Iris pigment epithelial cell (primary cell): Measurements from ENCODE around the gene PACS2.
"Not testable (repeated sequence)": the region's sequence is repeated elsewhere in the genome, so short reads cannot be mapped to it uniquely, and the experiment has no call there.

ENCODE experiments used
- DNase-seq: peaks from one replicate; pipeline ENCODE4 v3.0.0-alpha.2; 2011; ENCODE audit warnings: low read depth

PACS2 gene

GRCh38 chr14:105351410-105351809, 36.9 kb downstream of the PACS2 start:
- no peak for DNase-seq

- peak; percentile 87 for DNase-seq
These were observed 37.6 kb downstream of the PACS2 start for GRCh38 chr14:105351920-105352851.

GRCh38 chr14:105353136-105353535, 38.6 kb downstream of the PACS2 start:
- DNase-seq, result no peak

DNA sequence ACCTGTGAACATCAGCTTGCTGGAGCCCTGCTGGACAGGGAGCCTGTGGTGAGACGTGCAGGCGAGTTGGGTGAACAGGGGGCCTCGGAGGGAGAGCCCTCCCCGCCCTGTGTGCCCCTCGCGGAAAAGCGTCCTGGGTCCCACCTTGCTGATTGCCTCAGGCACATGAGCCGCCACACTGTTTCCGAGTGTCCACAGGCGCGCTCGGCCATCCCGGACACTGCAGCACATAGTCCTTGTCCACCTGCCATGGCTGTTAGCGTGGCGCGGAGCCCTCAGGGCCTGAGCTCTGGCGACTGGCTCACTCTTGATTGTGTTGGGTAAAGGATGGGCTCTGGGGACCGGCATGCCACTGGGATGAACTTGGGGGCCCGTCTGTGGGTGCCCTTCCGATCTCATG, 40.0 kb downstream of the PACS2 start:
- DNase-seq, result no peak

GRCh38 chr14:105355049-105355575, 40.6 kb downstream of the PACS2 start:
- DNase-seq, result no peak

DNA sequence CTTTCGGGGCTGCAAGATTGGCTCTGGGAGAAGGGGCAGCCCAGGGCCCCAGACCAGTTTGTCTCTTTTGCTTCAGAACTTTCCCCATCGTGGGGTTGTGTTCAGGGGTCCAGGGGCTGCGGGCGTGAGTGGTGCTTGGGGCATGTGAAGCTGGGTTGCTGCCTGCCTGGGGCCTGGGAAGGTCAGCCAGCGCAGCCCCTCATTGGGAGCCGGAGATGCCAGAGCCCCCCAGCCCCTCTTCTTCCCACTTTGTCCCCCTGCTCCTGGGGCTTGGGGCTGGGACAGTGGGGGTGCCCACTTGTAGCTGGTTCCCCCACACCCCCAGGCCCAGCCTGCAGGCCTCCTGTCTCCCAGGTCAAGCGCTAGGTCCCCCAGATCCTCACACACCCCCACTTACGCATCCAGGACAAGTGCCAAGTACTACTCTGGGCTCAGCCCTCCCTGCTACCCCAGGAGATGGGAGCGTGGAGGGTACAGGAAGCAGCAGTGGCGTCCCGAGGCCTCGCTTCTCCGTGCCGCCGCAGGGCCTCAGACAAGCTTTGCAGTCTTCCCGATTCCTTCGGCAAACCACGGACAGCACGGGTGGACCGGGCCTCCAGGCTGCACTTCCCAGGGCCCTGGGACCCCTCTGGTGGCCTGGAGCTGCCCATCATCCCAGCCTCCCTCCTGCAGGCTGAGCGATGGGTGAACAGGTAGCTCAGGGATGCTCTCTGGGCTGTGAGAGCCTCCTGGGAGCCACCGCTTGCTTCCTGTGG, 41.5 kb downstream of the PACS2 start:
- no peak for DNase-seq

DNA sequence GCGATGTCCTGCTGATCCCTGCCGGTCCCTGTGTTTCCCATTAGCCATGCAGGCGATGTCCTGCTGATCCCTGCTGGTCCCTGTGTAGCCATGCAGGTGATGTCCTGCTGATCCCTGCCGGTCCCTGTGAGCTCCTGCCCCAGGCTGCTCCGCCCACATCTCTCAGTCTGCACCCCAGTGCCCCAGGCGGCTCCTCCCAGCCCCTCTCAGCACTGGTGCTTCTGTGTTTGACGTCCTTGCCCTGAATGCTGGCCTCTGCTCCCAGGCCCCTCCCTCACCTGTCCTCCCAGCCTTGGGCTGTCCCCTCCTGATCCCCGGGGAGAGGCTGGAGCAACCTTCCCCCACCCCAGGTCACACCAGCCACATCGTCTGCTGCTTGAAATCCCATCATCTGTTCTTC, 42.4 kb downstream of the PACS2 start:
- no peak for DNase-seq

DNA sequence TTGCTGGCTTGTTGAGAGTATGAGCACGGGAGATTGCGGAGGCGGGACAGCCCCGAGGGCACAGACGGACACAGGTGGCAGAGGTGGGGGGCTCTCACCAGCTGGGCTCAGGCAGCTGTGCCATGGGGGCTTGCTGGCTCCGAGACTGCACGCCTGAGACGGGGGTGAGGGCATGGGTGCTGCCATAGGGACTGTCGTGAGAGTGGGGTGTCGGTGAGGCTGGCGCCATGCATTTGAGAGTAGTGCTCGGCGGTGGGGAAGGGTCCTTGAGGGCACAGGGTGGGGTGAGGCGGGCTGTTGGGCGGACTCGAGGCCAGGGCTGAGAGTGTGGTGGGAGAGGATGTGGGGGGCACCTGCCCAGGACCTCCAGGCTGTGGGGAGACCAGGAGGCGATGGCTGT, 43.1 kb downstream of the PACS2 start:
- no peak for DNase-seq

- DNase-seq, result no peak
These were observed 43.7 kb downstream of the PACS2 start for GRCh38 chr14:105358140-105358846.

DNA sequence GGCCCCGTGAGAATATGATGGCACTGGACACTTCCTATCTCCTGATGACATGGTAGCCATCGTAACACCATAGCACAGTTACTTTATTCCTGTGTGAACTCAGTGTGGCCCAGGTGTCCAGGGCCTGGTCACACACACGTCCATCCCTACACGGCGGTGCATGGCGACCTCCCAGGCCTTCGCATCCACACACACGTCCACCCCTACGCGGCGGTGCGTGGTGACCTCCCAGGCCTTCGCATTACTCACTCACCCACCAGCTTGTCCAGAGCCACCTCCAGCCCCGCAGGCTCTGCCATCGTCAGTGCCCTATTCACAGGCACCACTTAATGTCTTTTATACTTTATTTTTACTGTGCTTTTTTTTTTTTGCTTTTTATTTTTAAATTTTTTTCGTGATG, 44.4 kb downstream of the PACS2 start:
- DNase-seq, result no peak

DNA sequence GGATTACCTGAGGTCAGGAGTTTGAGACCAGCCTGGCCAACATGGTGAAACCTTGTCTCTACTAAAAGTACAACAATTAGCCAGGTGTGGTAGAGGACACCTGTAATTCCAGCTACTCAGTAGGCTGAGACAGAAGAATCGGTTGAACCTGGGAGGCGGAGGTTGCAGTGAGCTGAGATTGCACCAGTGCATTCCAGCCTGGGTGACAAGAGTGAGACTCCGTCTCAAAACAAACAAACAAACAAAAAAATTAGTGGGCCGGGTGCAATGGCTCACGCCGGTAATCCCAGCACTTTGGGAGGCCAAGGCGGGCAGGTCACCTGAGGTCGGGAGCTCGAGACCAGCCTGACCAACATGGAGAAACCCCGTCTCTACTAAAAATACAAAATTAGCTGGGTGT, 46.9 kb downstream of the PACS2 start:
- DNase-seq, result not testable (repeated sequence)

DNA sequence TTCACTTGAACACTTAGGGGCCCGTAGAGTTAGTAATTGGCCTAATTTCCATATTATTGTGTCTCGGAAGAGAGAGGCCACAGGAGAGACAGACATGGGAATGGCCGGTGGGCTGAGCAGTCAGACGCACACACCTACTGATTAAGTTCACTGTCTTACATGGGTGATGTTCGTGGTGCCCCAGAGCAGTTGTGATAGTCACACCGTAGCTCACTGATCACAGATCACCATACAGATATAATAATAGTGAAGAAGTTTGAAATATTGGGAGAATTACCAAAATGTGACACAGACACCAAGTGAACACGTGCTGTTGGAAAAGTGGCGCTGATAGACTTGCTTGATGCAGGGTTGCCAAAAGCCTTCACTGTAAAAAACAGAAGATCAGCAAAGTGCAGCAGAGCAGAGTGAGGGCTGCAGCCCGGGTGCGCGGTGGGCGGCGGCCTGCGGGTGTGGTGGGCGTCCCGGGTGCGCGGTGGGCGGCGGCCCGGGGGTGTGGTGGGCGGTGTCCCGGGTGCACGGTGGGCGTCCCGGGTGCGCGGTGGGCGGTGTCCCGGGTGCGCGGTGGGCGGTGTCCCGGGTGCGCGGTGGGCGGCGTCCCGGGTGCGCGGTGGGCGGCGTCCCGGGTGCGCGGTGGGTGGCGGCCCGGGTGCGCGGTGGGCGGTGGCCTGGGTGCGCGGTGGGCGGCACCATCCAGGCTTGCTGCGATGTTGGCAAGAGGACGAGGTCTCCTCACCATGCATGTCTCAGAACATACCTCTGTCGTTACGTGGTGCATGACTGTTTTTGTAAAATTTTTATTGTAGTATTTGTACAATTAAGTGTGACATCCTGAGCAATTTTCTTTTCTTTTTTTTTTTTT, 49.5 kb downstream of the PACS2 start:
- peak; percentile 71 for DNase-seq

DNA sequence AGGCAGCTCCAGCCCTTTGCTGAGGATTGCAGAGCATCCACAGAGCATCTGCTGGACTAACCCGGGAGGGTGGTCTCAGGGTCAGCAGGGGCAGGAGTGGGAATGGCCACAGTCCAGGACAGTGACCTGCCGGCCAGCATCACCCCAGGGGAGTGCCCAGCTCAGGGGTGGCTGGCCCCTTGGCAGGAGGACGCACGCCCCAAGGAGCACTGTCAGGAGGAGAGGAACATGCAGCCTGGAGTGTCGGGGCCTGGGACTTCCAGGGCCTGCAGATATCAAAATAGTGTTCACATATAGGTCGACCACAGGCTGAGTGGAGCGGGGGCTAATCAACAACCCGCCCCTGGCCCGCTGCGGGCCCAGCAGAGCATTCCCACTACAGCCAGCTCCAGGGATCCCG, 50.6 kb downstream of the PACS2 start:
- no peak for DNase-seq

DNA sequence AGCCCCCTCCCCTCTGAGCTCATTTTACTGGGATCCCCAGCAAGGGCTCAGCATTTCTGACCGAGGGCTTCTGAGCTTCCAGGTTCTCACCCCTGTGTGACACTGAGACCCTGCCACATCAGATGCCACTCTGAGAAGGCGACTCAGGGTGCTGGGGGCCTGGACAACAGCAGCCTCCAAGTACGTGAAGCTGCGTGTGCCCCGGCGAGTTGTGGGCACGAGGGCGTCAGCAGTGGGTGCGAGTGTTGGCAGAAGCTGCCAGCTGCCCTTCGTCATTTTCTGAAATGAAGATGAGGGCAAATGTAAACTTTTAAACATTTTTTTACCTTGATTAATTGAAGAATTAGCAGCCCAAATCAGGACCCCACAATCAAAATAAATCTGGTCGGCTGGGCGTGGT, 51.1 kb downstream of the PACS2 start:
- DNase-seq, result no peak

- no peak for DNase-seq
These were observed 52.0 kb downstream of the PACS2 start for GRCh38 chr14:105366386-105367074.

DNA sequence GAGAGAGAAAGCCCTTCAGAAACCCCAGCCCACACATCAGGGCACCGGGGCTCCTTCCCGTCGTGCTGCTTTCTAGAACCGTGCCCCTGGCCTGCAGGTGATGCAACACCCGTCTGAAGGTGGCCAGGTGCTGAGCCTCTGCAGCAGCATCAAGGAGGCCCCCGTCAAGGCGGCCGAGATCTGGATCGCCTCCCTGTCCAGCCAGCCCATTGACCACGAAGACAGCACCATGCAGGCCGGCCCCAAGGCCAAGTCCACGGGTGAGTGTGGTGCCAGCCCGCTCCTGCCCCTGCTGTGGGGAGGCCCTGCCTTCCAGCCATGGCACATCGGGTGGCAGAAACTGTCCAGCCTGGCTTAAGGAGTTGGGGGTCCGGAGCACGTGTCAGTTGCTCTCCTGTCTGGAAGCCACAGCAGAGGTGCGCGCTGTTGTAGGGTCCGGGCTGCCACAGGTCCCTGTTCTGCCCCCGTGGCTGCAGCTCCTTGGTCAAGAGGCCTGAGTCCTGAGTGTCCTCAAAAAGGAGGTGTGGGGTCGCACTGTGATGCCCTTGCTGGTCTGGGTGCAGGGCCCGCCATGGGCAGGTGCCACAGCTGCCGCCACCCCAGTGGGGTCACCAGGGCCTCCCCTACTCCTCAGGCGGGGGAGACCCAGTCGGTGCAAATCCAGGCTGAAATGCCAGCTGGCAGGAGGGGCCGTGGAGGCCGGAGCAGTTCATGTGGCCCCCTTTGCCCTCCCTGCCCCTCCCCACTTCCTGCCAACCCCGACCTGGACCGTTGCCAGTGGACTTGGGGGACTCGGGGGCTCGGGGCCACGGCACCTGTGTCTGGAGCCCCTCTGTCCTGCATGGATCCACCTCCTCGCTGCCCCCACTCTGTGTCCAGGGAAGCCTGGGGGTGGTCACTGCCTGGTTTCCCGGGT, 52.8 kb downstream of the PACS2 start:
- no peak for DNase-seq

GRCh38 chr14:105368032-105368417, 53.5 kb downstream of the PACS2 start:
- DNase-seq, result no peak

DNA sequence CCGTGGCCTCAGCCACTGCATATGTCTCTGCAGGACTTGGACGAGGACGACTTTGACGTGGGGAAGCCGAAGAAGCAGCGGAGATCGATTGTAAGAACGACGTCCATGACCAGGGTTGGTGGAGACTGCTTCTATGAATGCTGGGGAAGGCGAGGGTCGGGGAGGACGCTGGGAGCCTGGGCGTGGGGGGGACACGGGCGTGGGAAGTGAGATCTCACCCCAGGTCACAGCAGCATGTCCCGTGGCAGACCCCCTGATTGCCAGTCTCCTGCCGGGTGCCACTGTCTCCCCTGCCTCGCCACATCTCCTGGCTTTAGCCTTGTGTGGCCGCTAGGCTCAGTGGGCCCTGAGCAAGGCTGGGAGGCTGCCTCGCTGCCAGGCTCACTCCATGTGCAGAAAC, 53.9 kb downstream of the PACS2 start:
- DNase-seq, result no peak

DNA sequence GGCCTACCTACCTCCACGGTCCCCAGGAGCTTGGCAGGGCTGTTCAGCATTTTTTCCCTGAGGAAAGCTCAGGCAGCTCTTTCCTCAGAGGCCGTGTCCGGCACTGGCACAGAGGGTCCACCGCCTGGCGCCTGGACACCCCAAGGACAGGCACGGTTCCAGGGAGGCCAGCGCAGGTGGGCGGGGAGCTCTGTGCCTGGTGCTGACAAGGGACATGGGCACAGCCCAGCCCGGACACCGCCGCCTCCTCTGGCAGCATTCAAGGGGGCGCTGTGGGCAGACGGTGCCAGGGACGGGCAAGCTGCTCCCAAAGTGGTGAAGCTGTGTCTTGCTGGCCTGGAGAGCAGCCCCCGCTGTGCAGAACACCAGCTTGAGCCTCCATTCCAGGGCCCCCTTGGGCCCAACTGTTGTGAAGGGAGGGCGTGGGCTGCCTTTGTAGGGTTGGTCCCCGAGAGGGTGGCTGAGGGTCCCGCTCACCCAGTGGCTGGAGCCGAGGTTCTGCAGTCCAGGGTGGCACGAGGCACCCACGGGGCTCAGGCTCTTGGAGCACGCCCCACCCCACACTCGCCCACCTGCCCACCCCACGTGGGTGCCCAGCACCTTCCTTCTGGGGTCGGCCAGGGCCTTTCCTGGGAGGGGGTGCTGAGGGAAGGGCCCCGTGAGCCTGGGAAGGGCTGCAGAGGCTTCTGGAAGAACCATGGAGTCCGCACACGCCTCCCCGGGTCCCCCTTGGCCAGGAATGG, 54.5 kb downstream of the PACS2 start:
- DNase-seq, result no peak
